A673 (cell line): Measurements from ENCODE around the gene RTN4. TPM values are rescaled to one million over a fixed set of nuclear protein-coding genes. Genes with fewer than 3 reads are reported as not detected.

Experiments used
- BruUV-seq: library from RNA; stranded (reverse); fragments of 400-500 nt; replicated peaks from 2 replicates; lab custom pipeline; 2021; lab: Mats Ljungman, UMichigan
- CTCF ChIA-PET: fragments of 300-600 bp; sonication (Branson Sonifier 250); formaldehyde crosslinking; loops from one replicate; lab custom pipeline; 2022; ENCODE audit warnings: antibody characterized with exemption; lab: Charles Lee
- POLR2A ChIA-PET: fragments of 300-600 bp; sonication (Branson Sonifier 250); formaldehyde crosslinking; loops from one replicate; lab custom pipeline; 2022; ENCODE audit warnings: antibody characterized with exemption; ENCODE audit not compliant: low non-redundant PET; lab: Charles Lee
- DNase-seq: peaks from one replicate; pipeline ENCODE4 v3.0.0-alpha.2; 2015; ENCODE audit warnings: low spot score
- H3K27ac ChIP-seq: fragments of 200-600 bp; sonication (generic); 2 replicates; pipeline ENCODE4 v1.5.1; 2016; ENCODE audit warnings: mixed run types, low read depth, mild to moderate bottlenecking, mixed read lengths, antibody characterized with exemption, low read length; ENCODE audit not compliant: poor library complexity, severe bottlenecking
- H3K27me3 ChIP-seq: fragments of 200-600 bp; sonication (generic); replicated peaks from 2 replicates; pipeline ENCODE4 v1.6.1; 2017; ENCODE audit warnings: mixed run types, low read depth, mild to moderate bottlenecking, mixed read lengths, antibody characterized with exemption, low read length; ENCODE audit not compliant: insufficient read depth, poor library complexity
- H3K36me3 ChIP-seq: fragments of 200-600 bp; sonication (generic); 2 replicates; pipeline ENCODE4 v1.6.1; 2016; ENCODE audit warnings: mixed run types, mild to moderate bottlenecking, mixed read lengths, antibody characterized with exemption, low read length; ENCODE audit not compliant: insufficient read depth, poor library complexity, severe bottlenecking
- H3K4me1 ChIP-seq: fragments of 200-600 bp; sonication (generic); 2 replicates; pipeline ENCODE4 v1.6.1; 2017; ENCODE audit warnings: mixed run types, mild to moderate bottlenecking, mixed read lengths, antibody characterized with exemption, low read length; ENCODE audit not compliant: insufficient read depth, poor library complexity, severe bottlenecking
- H3K4me3 ChIP-seq: fragments of 200-600 bp; sonication (generic); 2 replicates; pipeline ENCODE4 v1.5.1; 2016; ENCODE audit warnings: low read depth, mixed run types, mild to moderate bottlenecking, mixed read lengths, low read length; ENCODE audit not compliant: poor library complexity, severe bottlenecking
- H3K9me3 ChIP-seq: fragments of 200-600 bp; sonication (generic); 2 replicates; pipeline ENCODE4 v1.6.1; 2016; ENCODE audit warnings: mixed run types, low read depth, mild to moderate bottlenecking, mixed read lengths, antibody characterized with exemption, low read length; ENCODE audit not compliant: poor library complexity, severe bottlenecking
- EZH2 ChIP-seq: fragments of 200-600 bp; sonication (generic); IDR thresholded peaks from 2 replicates; pipeline ENCODE4 v1.6.1; 2017; ENCODE audit warnings: borderline replicate concordance, low read depth, mild to moderate bottlenecking, mixed read lengths, antibody characterized with exemption, low read length; ENCODE audit not compliant: poor library complexity, severe bottlenecking
- intact Hi-C: fragments of 100-400 bp; cut with micrococcal nuclease; formaldehyde crosslinking; loops from one replicate; pipeline ENCODE4 v1.10.0; 2022; ENCODE audit not compliant: unreplicated experiment
- total RNA-seq: library from RNA; stranded (reverse); gene quantifications from 2 replicates; pipeline ENCODE4 v1.2.3, GENCODE V29; 2021
- TF ChIP-seq, protein P1 (sequence below): fragments of 300-800, 200-600 bp; sonication (generic); conservative IDR thresholded peaks from 2 replicates; pipeline ENCODE4 v1.5.1; 2017; ENCODE audit warnings: low read depth, mild to moderate bottlenecking, antibody characterized with exemption, low read length, moderate library complexity, mixed read lengths

RTN4 gene
- total RNA-seq, 1 experiment from 2014 or later, result 275 TPM

- H3K27me3 ChIP-seq, result no peaks in the 10 kb centered on the region
- no TSS peak for BruUV-seq
- H3K9me3 ChIP-seq, result no peaks in the 10 kb centered on the region
- peaks cover 5% of the 10 kb centered on the region for H3K4me1 ChIP-seq
- ChIA-PET CTCF (no interaction called here), POLR2A (no interaction called here)
- H3K36me3 ChIP-seq, result no peaks in the 10 kb centered on the region
- TF ChIP-seq EZH2, result no peak
- TF ChIP-seq, protein P1, sequence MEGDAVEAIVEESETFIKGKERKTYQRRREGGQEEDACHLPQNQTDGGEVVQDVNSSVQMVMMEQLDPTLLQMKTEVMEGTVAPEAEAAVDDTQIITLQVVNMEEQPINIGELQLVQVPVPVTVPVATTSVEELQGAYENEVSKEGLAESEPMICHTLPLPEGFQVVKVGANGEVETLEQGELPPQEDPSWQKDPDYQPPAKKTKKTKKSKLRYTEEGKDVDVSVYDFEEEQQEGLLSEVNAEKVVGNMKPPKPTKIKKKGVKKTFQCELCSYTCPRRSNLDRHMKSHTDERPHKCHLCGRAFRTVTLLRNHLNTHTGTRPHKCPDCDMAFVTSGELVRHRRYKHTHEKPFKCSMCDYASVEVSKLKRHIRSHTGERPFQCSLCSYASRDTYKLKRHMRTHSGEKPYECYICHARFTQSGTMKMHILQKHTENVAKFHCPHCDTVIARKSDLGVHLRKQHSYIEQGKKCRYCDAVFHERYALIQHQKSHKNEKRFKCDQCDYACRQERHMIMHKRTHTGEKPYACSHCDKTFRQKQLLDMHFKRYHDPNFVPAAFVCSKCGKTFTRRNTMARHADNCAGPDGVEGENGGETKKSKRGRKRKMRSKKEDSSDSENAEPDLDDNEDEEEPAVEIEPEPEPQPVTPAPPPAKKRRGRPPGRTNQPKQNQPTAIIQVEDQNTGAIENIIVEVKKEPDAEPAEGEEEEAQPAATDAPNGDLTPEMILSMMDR, result no peak
- no peak for DNase-seq
- intact Hi-C loops, result no loop called here
- H3K27ac ChIP-seq, result no peak overlapping the region
- no peak overlapping the region for H3K4me3 ChIP-seq
These were observed 37.2 kb upstream of the RTN4 start for GRCh38 chr2:55087501-55087900.

DNA sequence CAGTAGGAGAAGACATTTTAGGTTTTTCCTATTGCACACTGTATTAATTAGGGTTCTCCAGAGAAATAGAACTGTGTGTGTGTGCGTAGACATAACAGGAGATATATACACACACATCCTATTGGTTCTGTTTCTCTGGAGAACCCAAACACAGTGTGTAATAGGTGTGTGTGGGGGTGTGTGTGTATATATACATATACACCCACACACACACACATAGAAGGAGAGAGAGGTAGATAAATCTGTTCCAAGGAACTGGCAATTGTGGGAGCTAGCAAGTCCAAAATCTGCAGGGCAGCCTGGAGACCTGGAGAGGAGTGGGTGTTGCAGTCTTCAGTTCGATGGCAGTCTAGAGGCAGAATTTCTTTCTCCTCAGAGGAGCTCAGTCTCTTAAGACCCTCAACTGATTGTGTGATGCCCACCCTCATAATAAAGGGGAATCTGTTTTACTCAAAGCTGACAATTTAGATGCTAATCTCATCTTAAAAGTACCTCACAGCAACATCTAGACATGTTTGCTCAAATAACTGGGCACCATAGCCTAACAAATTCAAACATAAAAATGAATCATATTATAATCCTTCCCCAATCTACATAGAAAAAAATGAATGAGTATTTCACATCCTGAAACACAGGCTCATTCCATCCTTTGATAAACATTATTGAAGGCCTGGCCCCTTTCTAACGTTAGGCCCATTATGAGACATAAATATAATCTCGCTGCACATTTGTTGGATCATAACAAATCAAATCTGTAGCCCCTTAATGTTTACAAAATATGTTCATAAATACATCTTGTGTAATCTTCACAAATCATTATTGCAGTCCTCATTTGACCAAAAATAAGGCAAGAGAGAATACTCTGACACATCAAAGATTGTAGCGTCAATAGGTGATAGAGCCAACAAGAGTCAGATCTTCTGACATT lies 35.1 kb upstream of the RTN4 start:
- Histone ChIP-seq H3K27ac (no peak overlapping the region), H3K4me1 (peaks cover 5% of the 10 kb centered on the region), H3K4me3 (no peak overlapping the region), H3K9me3 (no peaks in the 10 kb centered on the region), H3K27me3 (no peaks in the 10 kb centered on the region), H3K36me3 (no peaks in the 10 kb centered on the region)
- DNase-seq, result no peak
- TF ChIP-seq EZH2, result no peak
- TF ChIP-seq, protein P1, result no peak
- BruUV-seq, result no TSS peak
- intact Hi-C loops, result no loop called here
- POLR2A ChIA-PET, result no interaction called here
- CTCF ChIA-PET, result no interaction called here

DNA sequence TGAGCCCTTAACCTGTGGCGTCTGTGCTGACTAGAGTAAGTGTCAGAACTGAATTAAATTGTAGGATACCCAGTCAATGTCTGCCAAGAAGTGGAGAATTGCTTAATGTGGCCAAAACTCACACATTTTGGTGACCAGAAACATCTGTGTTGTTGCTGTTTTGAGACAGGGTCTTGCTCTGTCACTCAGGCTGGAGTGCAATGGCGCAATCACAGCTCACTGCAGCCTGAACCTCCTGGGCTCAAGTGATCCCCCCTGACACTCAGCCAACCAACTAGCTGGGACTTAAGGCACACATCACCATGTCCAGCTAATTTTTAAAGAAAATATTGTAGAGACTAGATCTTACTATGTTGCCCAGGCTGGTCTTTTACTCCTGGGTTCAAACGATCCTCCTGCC lies 34.4 kb upstream of the RTN4 start:
- no peaks in the 10 kb centered on the region for H3K9me3 ChIP-seq
- no peak for DNase-seq
- intact Hi-C loops, result no loop called here
- no peak overlapping the region for H3K27ac ChIP-seq
- H3K27me3 ChIP-seq, result no peaks in the 10 kb centered on the region
- peaks cover 5% of the 10 kb centered on the region for H3K4me1 ChIP-seq
- no peak for TF ChIP-seq EZH2
- TF ChIP-seq, protein P1, result no peak
- ChIA-PET POLR2A (no interaction called here), CTCF (no interaction called here)
- H3K4me3 ChIP-seq, result no peak overlapping the region
- no peaks in the 10 kb centered on the region for H3K36me3 ChIP-seq
- no TSS peak for BruUV-seq
